RWPE1 (cell line): Measurements from ENCODE around the gene CITED4.

ENCODE experiments used
- CTCF ChIA-PET: fragments of 350-600 bp; sonication (Branson Sonifier 250); formaldehyde crosslinking; extraction: SDS; loops from one replicate; lab custom pipeline; 2021; lab: Yijun Ruan, JAX
- POLR2A ChIA-PET: fragments of 400-600 bp; formaldehyde crosslinking; extraction: SDS; loops from one replicate; lab custom pipeline; 2020; ENCODE audit warnings: antibody characterized with exemption; ENCODE audit not compliant: low non-redundant PET; lab: Yijun Ruan, JAX
- DNase-seq: peaks from one replicate; pipeline ENCODE4 v3.0.0; 2012; ENCODE audit warnings: low spot score
- H3K27ac ChIP-seq: fragments of 450-650 bp; 2 replicates; pipeline ENCODE4 v1.5.1; 2017
- CTCF ChIP-seq: fragments of 450-650 bp; conservative IDR thresholded peaks from 2 replicates; pipeline ENCODE4 v1.5.1; 2017; ENCODE audit warnings: low read depth, mild to moderate bottlenecking

Gene CITED4

GRCh38 chr1:40845895-40846294 is 16.3 kb downstream of the CITED4 start:
- POLR2A ChIA-PET, result no interaction called here
- no peak for TF ChIP-seq CTCF
- no peak overlapping the region for H3K27ac ChIP-seq
- CTCF ChIA-PET, result interaction anchor here (0.7 kb wide), 1 partner anchor 313 kb away, joined by 3 read pairs; no protein-coding TSS in a partner anchor
- no peak for DNase-seq

- CTCF ChIA-PET, result interaction anchor here (0.5 to 1.2 kb wide), 2 partner anchors 108 to 215 kb away, joined by 4 to 5 read pairs; no protein-coding TSS in a partner anchor
Observed at GRCh38 chr1:40844887-40845878, 17.0 kb downstream of the CITED4 start.

GRCh38 chr1:40844079-40844478 is 18.1 kb downstream of the CITED4 start:
- ChIA-PET CTCF (no interaction called here), POLR2A (no interaction called here)
- H3K27ac ChIP-seq, result no peak overlapping the region
- DNase-seq, result no peak
- no peak for TF ChIP-seq CTCF

More at GRCh38 chr1:40844887-40845878, 17.0 kb downstream of the CITED4 start:
- no peak overlapping the region for H3K27ac ChIP-seq
- DNase-seq, result no peak
- POLR2A ChIA-PET, result no interaction called here
- TF ChIP-seq CTCF, result no peak

GRCh38 chr1:40842691-40843090 is 19.5 kb downstream of the CITED4 start:
- CTCF ChIA-PET, result no interaction called here
- POLR2A ChIA-PET, result no interaction called here
- no peak for TF ChIP-seq CTCF
- no peak for DNase-seq
- H3K27ac ChIP-seq, result no peak overlapping the region

GRCh38 chr1:40842207-40842606 is 20.0 kb downstream of the CITED4 start:
- no peak for TF ChIP-seq CTCF
- ChIA-PET CTCF (no interaction called here), POLR2A (no interaction called here)
- DNase-seq, result no peak
- H3K27ac ChIP-seq, result no peak overlapping the region

GRCh38 chr1:40841602-40842001 is 20.6 kb downstream of the CITED4 start:
- ChIA-PET POLR2A (no interaction called here), CTCF (interaction anchor here (0.9 kb wide), 1 partner anchor 9 kb away, joined by 3 read pairs; no protein-coding TSS in a partner anchor)
- no peak for DNase-seq
- TF ChIP-seq CTCF, result no peak
- no peak overlapping the region for H3K27ac ChIP-seq
